Measurements from ENCODE around the gene ETV1. TPM values are rescaled to one million over a fixed set of nuclear protein-coding genes. Genes with fewer than 3 reads are reported as not detected.

Gene ETV1
- total RNA-seq, 1 experiment from 2014 or later: 68.5 TPM

- no peak overlapping the region for H2AK5ac ChIP-seq (ENCODE audit: insufficient read length, low read length)
- no peaks in the 10 kb centered on the region for H3K79me2 ChIP-seq (ENCODE audit: insufficient read depth, low read length)
- H2BK15ac ChIP-seq (ENCODE audit: low read depth, low read length): no peak overlapping the region
- no peak overlapping the region for H3K27ac ChIP-seq (ENCODE audit: insufficient read length, low read depth, low read length)
- H3K4me1 ChIP-seq (ENCODE audit: insufficient read depth, low read length): peaks cover 3% of the 10 kb centered on the region; the same call in 1 of the 2 replicates
- H2BK12ac ChIP-seq (ENCODE audit: insufficient read length, low read depth, low read length): no peak overlapping the region
- H2AFZ ChIP-seq (ENCODE audit: low read length): no peak overlapping the region
- no peak overlapping the region for H3K23ac ChIP-seq (ENCODE audit: insufficient read length, low read depth, low read length)
- Mint-ChIP-seq H3K9me3 (no peaks in the 10 kb centered on the region), H3K4me1 (peaks cover 26 to 28% of the 10 kb centered on the region in 2 experiments), H3K27ac (no peak overlapping the region), H3K27me3 (ENCODE audit: low read depth) (no peaks in the 10 kb centered on the region), H3K4me3 (no peak overlapping the region), H3K36me3 (ENCODE audit: insufficient read depth in 1 of 3, low read depth in 3 of 3) (no peaks in the 10 kb centered on the region)
- no peaks in the 10 kb centered on the region for H3K79me1 ChIP-seq (ENCODE audit: insufficient read depth, low read depth, low read length, poor library complexity, severe bottlenecking)
- H2BK120ac ChIP-seq (ENCODE audit: low read depth, low read length, poor library complexity, severe bottlenecking): no peak overlapping the region
- no CpG with 5 or more reads among the region's 3 CpGs for WGBS (ENCODE audit: extremely low coverage, insufficient read length, low lambda C conversion rate)
- no peak overlapping the region for H4K8ac ChIP-seq (replicated peaks; ENCODE audit: insufficient read length, low read depth, low read length)
- H3K18ac ChIP-seq (ENCODE audit: insufficient read length, low read depth, low read length): no peak overlapping the region
- no peak for TF ChIP-seq CTCF (conservative IDR thresholded peaks at IDR 0.05)
- no peak overlapping the region for H2BK20ac ChIP-seq (ENCODE audit: low read depth, low read length, poor library complexity, severe bottlenecking)
- no peak overlapping the region for H3K4ac ChIP-seq (ENCODE audit: low read depth, low read length)
- no peak overlapping the region for H3K14ac ChIP-seq (ENCODE audit: insufficient read depth, low read length)
- no peak for DNase-seq
- H4K5ac ChIP-seq (ENCODE audit: insufficient read length, low read depth, low read length): no peak overlapping the region
- H3K9ac ChIP-seq (ENCODE audit: extremely low read depth, insufficient read length, low read length): no peak overlapping the region
- no peak overlapping the region for H4K91ac ChIP-seq (ENCODE audit: insufficient read length, low read depth, low read length)
- no peak overlapping the region for H3K4me2 ChIP-seq (ENCODE audit: insufficient read depth, insufficient read length, low read length)
- no peak overlapping the region for H2BK5ac ChIP-seq (ENCODE audit: insufficient read length, low read length)
- H3K56ac ChIP-seq (ENCODE audit: insufficient read length, low read depth, low read length): no peak overlapping the region
- H3K27me3 ChIP-seq (ENCODE audit: insufficient read depth, low read length): no peaks in the 10 kb centered on the region
- H3K23me2 ChIP-seq (ENCODE audit: insufficient read length, low read depth, low read length, poor library complexity, severe bottlenecking): no peaks in the 10 kb centered on the region
- no peaks in the 10 kb centered on the region for H4K20me1 ChIP-seq (ENCODE audit: control insufficient read depth, insufficient read depth, insufficient read length)
- no peak overlapping the region for H3T11ph ChIP-seq (ENCODE audit: low read length)
- H3K9me3 ChIP-seq (ENCODE audit: control insufficient read depth, low read depth, low read length): no peaks in the 10 kb centered on the region
These were observed 143.9 kb downstream of the ETV1 start for GRCh38 chr7:13845601-13846000.
